Colonic mucosa (tissue), 4 donors: ENCODE measurements around the gene EVI5L. TPM values are rescaled to one million over a fixed set of nuclear protein-coding genes. Genes with fewer than 3 reads are reported as not detected.
"Not testable (repeated sequence)": the region's sequence is repeated elsewhere in the genome, so short reads cannot be mapped to it uniquely, and the experiment has no call there.

Experiments used
- DNase-seq: peaks from one replicate; pipeline ENCODE4 v3.0.0-alpha.2; 2020
- H3K27ac ChIP-seq: fragments of 200-600 bp; one replicate; pipeline ENCODE4 v1.8.0; 2021
- H3K27me3 ChIP-seq: fragments of 200-600 bp; one replicate; pipeline ENCODE4 v1.8.0; 2021
- H3K36me3 ChIP-seq: fragments of 200-600 bp; one replicate; pipeline ENCODE4 v1.8.0; 2021
- H3K4me1 ChIP-seq: fragments of 200-600 bp; one replicate; pipeline ENCODE4 v1.8.0; 2021; ENCODE audit warnings: mild to moderate bottlenecking
- H3K4me3 ChIP-seq: fragments of 200-600 bp; one replicate; pipeline ENCODE4 v1.8.0; 2021
- H3K9ac ChIP-seq, 2 donors: one replicate each; pipeline ENCODE4 v1.7.0; 2013; ENCODE audit warnings: control low read depth in 2 of 2, low read depth in 2 of 2, low read length in 2 of 2
- H3K9me3 ChIP-seq: fragments of 200-600 bp; one replicate; pipeline ENCODE4 v1.8.0; 2021
- CTCF ChIP-seq: fragments of 200-600 bp; IDR thresholded peaks from one replicate; pipeline ENCODE4 v1.8.0; 2022; ENCODE audit warnings: antibody characterized with exemption, mild to moderate bottlenecking
- intact Hi-C: fragments of 100-400 bp; cut with DNase I; formaldehyde crosslinking; loops from one replicate; pipeline ENCODE4 v1.14.1; 2022
- total RNA-seq, 2 donors: library from RNA; stranded (reverse); fragmentation: NEBNext Ultra II Directional in 1 of 2; extraction: Animal tissue kit (Norgen Biotek cat#: 25700) in 1 of 2; gene quantifications; one replicate each; pipeline ENCODE4 v1.2.1, GENCODE V29; 2021
- donor health status: healthy.
- donor health status: DM: no; HTN: no; CAD: no.
- donor health status: DM: no; HTN: no; CAD: no.

Gene EVI5L
- total RNA-seq, 2 donors from 2014 or later = 10.6 to 12.0 TPM

DNA sequence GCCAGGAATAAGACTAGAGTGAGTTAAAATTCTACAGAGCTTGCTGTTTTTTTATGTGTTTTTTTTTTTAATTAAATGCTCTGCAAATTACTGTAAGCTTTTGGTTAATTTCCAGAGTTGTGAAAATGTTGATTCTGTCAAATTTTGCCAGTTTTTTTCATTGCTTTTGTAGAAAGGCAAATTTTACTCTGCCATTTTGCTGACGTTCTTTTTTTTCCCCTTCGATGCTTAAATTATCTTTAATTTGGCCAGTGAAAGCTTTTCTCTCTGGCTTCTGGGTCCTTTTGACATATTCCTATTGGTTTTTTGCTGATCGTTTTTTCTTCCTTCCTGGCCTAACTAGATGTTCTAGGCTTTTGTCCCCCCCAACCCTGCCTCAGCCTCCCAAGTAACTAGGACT lies 23.8 kb upstream of the EVI5L start:
- no peak overlapping the region for H3K27ac ChIP-seq
- no peaks in the 10 kb centered on the region for H3K9me3 ChIP-seq
- H3K4me3 ChIP-seq = no peak overlapping the region
- no peaks in the 10 kb centered on the region for H3K4me1 ChIP-seq
- H3K27me3 ChIP-seq = no peaks in the 10 kb centered on the region
- H3K36me3 ChIP-seq = no peaks in the 10 kb centered on the region
- no peak for TF ChIP-seq CTCF
- DNase-seq = no peak
- intact Hi-C loops = no loop called here
- H3K9ac ChIP-seq = no peak overlapping the region

GRCh38 chr19:7806876-7807275 lies 23.1 kb upstream of the EVI5L start:
- Histone ChIP-seq H3K9ac (no peak overlapping the region), H3K36me3 (no peaks in the 10 kb centered on the region), H3K4me1 (no peaks in the 10 kb centered on the region), H3K9me3 (no peaks in the 10 kb centered on the region), H3K27me3 (no peaks in the 10 kb centered on the region), H3K4me3 (no peak overlapping the region), H3K27ac (no peak overlapping the region)
- intact Hi-C loops = no loop called here
- TF ChIP-seq CTCF = no peak
- DNase-seq = no peak

GRCh38 chr19:7808108-7808507 lies 21.9 kb upstream of the EVI5L start:
- Histone ChIP-seq H3K27me3 (no peaks in the 10 kb centered on the region), H3K36me3 (no peaks in the 10 kb centered on the region), H3K9ac (no peak overlapping the region), H3K4me3 (no peak overlapping the region), H3K27ac (no peak overlapping the region), H3K9me3 (no peaks in the 10 kb centered on the region), H3K4me1 (no peaks in the 10 kb centered on the region)
- intact Hi-C loops = no loop called here
- no peak for DNase-seq
- no peak for TF ChIP-seq CTCF

- no peak for DNase-seq
- H3K27me3 ChIP-seq = no peaks in the 10 kb centered on the region
- TF ChIP-seq CTCF = no peak
Measured at GRCh38 chr19:7811989-7812388, 18.0 kb upstream of the EVI5L start.

DNA sequence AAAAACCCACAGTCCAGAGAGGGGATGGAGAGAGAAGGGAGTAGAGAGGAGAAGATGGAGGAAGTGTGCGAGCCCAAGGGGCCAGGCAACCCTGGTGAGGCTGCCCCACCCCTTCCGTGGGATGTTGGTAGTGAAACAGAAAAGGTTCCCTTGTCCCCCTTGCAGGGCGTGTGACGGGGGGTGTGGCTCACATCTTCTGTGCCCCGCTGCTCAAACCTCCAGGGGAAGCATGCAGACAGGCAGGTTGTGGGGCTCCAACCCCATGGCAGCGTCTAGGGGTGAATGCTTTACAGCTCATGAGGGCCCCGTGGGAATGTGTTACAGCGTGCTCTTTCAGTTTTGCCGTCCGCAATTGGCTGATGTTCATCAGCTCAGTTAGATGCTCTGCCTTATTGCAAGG lies 14.7 kb upstream of the EVI5L start:
- intact Hi-C loops = no loop called here
- no peak overlapping the region for H3K9ac ChIP-seq

More at GRCh38 chr19:7811989-7812388, 18.0 kb upstream of the EVI5L start:
- Histone ChIP-seq H3K4me1 (no peaks in the 10 kb centered on the region), H3K4me3 (no peak overlapping the region), H3K9me3 (no peaks in the 10 kb centered on the region), H3K36me3 (no peaks in the 10 kb centered on the region), H3K27ac (no peak overlapping the region), H3K9ac (no peak overlapping the region)
- intact Hi-C loops = no loop called here

DNA sequence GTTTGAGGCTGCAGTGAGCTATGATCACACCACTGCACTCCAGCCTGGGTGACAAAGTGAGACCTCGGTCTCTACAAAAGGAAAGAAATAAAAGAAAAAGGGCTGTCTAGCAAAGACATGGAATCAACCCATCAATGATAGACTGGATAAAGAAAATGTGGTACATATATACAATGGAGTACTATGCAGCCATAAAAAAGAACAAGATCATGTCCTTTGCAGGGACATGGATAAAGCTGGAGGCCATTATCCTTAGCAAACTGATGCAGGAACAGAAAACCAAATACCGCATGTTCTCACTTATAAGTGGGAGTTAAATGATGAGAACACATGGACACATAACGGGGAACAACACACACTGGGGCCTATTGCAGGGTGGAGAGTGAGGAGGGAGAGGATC lies 14.0 kb upstream of the EVI5L start:
- H3K27me3 ChIP-seq, H3K9me3 ChIP-seq, intact Hi-C loops, H3K27ac ChIP-seq, H3K9ac ChIP-seq, H3K4me3 ChIP-seq, DNase-seq, H3K36me3 ChIP-seq, H3K4me1 ChIP-seq: not testable (repeated sequence)

More for the DNA sequence above, 14.7 kb upstream of the EVI5L start:
- H3K4me1 ChIP-seq = no peaks in the 10 kb centered on the region
- no peaks in the 10 kb centered on the region for H3K9me3 ChIP-seq
- no peak overlapping the region for H3K27ac ChIP-seq
- TF ChIP-seq CTCF = no peak
- H3K27me3 ChIP-seq = no peaks in the 10 kb centered on the region
- no peaks in the 10 kb centered on the region for H3K36me3 ChIP-seq
- no peak overlapping the region for H3K4me3 ChIP-seq
- no peak for DNase-seq
